Small intestine (tissue), 7 donors: Measurements from ENCODE around the gene ITGB1BP2. TPM values are rescaled to one million over a fixed set of nuclear protein-coding genes. Genes with fewer than 3 reads are reported as not detected.
"Not testable (repeated sequence)": the region's sequence is repeated elsewhere in the genome, so short reads cannot be mapped to it uniquely, and the experiment has no call there.

ENCODE experiments used
- DNase-seq, 2 donors: peaks; one replicate each; pipeline versions ENCODE4 v3.0.0 to v3.0.0-alpha.2; 2013
- FAIRE-seq: peaks from 2 replicates; lab custom pipeline; 2012; peaks lifted over from hg19 to GRCh38; lab: Jason Lieb, UNC
- H3K27ac ChIP-seq, 3 donors: one replicate each; pipeline ENCODE4 v1.5.1; 2013; ENCODE audit warnings: low read length in 2 of 3, mild to moderate bottlenecking in 2 of 3, control low read depth in 1 of 3, inconsistent platforms in 1 of 3, low read depth in 1 of 3, moderate library complexity in 1 of 3
- H3K27me3 ChIP-seq, 3 donors: one replicate each; pipeline ENCODE4 v1.6.1; 2013; ENCODE audit warnings: low read length in 3 of 3, inconsistent platforms in 1 of 3; ENCODE audit not compliant: control insufficient read depth in 3 of 3, insufficient read depth in 3 of 3
- H3K36me3 ChIP-seq, 3 donors: one replicate each; pipeline ENCODE4 v1.6.1; 2013; ENCODE audit warnings: low read length in 3 of 3, inconsistent platforms in 1 of 3, low read depth in 1 of 3, mild to moderate bottlenecking in 1 of 3, moderate library complexity in 1 of 3; ENCODE audit not compliant: control insufficient read depth in 3 of 3, insufficient read depth in 2 of 3
- H3K4me1 ChIP-seq, 3 donors: one replicate each; pipeline ENCODE4 v1.6.1; 2013; ENCODE audit warnings: low read length in 2 of 3, inconsistent platforms in 1 of 3, low read depth in 1 of 3, mild to moderate bottlenecking in 1 of 3, moderate library complexity in 1 of 3; ENCODE audit not compliant: control insufficient read depth in 3 of 3, insufficient read depth in 2 of 3
- H3K4me3 ChIP-seq, 3 donors: one replicate each; pipeline ENCODE4 v1.5.1; 2013; ENCODE audit warnings: low read length in 3 of 3, control low read depth in 1 of 3, inconsistent platforms in 1 of 3, low read depth in 1 of 3, mild to moderate bottlenecking in 1 of 3, moderate library complexity in 1 of 3
- H3K9me3 ChIP-seq, 2 donors: one replicate each; pipeline ENCODE4 v1.6.1; 2013; ENCODE audit warnings: low read depth in 1 of 2, low read length in 1 of 2; ENCODE audit not compliant: control insufficient read depth in 2 of 2, insufficient read depth in 1 of 2
- WGBS, 3 donors: extraction: QIAGEN DNeasy Blood & Tissue Kit; methylation state at CpG; one replicate each; pipeline ENCODE4 v1.1.7; 2013; 5-methylcytosine and 5-hydroxymethylcytosine counted together
- polyA plus RNA-seq, 4 donors: library from polyadenylated mRNA; stranded (reverse) in 3 of 4; unstranded in 1 of 4; fragments of 200-250 nt in 3 of 4; fragments of 120-200 nt in 1 of 4; gene quantifications; one replicate each; pipeline versions ENCODE4 v1.2.1 to v1.2.3, GENCODE V29; 2013
- donor health status: healthy with polysubstance abuse.
- donor health status: control.
- donor health status: control.
- donor health status: Bipolar disorder and iron deficiency.
- donor health status: healthy.

The ITGB1BP2 gene
- polyA plus RNA-seq, 4 donors = 1.1 to 1.7 (median 1.5) TPM

GRCh38 chrX:71269801-71270395, 31.7 kb upstream of the ITGB1BP2 start:
- 89 to 97% (median 89%) methylated on average over 15 to 19 of the region's 19 CpGs for WGBS, 3 donors
- DNase-seq (no peak), FAIRE-seq (no peak)

GRCh38 chrX:71272313-71272712, 29.2 kb upstream of the ITGB1BP2 start:
- not testable (repeated sequence) for H3K4me1 ChIP-seq

More at GRCh38 chrX:71269801-71270395, 31.7 kb upstream of the ITGB1BP2 start:
- no peaks in the 10 kb centered on the region for H3K36me3 ChIP-seq
- no peaks in the 10 kb centered on the region for H3K9me3 ChIP-seq
- H3K27ac ChIP-seq = no peak overlapping the region
- H3K4me3 ChIP-seq = no peak overlapping the region
- H3K4me1 ChIP-seq = no peaks in the 10 kb centered on the region
- H3K27me3 ChIP-seq = no peaks in the 10 kb centered on the region

DNA sequence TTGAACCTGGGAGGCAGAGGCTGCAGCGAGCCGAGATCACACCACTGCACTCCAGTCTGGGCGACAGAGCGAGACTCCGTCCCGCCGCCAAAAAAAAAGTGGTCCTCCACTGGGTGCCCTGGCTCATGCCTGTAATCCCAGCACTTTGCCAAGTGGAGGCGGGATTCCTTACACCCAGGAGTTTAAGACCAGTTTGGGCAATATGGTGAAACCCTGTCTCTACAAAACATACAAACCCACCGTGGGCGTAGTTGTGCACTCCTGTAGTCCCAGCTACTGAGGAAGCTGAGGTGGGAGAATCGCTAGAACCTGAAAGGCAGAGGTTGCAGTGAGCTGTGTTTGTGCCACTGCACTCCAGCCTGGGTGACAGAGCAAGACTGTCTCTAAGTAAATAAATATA, 20.2 kb upstream of the ITGB1BP2 start:
- not testable (repeated sequence) for H3K9me3 ChIP-seq, H3K27me3 ChIP-seq, DNase-seq, H3K36me3 ChIP-seq, H3K27ac ChIP-seq, FAIRE-seq, H3K4me1 ChIP-seq, H3K4me3 ChIP-seq
- 94 to 97% (median 96%) methylated on average over 11 of the region's 11 CpGs for WGBS, 3 donors

More at GRCh38 chrX:71272313-71272712, 29.2 kb upstream of the ITGB1BP2 start:
- H3K4me3 ChIP-seq, FAIRE-seq, H3K9me3 ChIP-seq, H3K36me3 ChIP-seq, H3K27me3 ChIP-seq, H3K27ac ChIP-seq: not testable (repeated sequence)
- peak in 1 of 2 donors; percentile 7 for DNase-seq
- 51 to 76% (median 71%) methylated on average over 2 of the region's 2 CpGs for WGBS, 3 donors

GRCh38 chrX:71282514-71283402, 18.8 kb upstream of the ITGB1BP2 start:
- H3K4me1 ChIP-seq = no peaks in the 10 kb centered on the region
- no peaks in the 10 kb centered on the region for H3K9me3 ChIP-seq
- H3K36me3 ChIP-seq = peaks cover 0 to 6% (median 0%) of the 10 kb centered on the region in 3 donors
- peak in 1 of 2 donors; percentile 7 for DNase-seq
- peak overlapping the region; percentile 15 to 48 (median 43) for H3K4me3 ChIP-seq
- H3K27ac ChIP-seq = peak overlapping the region in 2 of 3 donors; percentile 85 to 95
- no peak for FAIRE-seq
- 18 to 44% (median 19%) methylated on average over 16 of the region's 16 CpGs for WGBS, 3 donors
- H3K27me3 ChIP-seq = no peaks in the 10 kb centered on the region

DNA sequence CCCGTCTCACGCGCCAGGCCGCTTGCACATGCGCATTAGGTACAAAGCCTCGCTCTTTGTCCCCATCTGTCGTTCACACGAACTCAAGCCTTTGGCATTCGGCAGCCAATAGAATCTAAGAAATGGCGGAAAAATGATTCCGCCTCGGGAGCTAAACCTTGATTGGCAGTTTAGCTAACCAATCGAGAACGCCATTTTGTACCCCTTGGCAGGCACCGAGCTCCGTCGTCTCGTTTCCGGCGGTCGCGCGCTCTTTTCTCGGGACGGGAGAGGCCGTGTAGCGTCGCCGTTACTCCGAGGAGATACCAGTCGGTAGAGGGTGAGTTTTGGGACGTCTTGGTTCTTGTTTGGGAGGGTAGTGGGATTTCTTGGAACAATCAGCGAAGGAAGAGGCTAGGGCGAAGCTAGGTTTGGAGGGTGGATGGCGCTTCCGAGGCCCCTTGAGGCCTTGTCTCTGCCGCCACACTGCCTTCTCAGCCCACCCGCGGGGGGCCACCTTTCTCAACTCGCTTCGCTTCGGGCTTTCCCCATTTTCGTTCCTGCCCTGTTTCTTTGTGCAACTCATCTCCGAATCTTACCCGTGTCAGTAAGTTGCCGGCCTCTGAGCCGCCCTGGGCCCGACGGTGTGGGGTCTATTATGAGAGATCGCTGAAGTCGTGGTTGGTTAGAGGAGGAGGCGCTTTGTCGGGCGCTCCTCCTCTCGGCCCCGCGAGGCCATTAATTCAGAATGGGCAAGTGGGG, 18.0 kb upstream of the ITGB1BP2 start, which contains the start of gene NONO:
NONO (plus strand) TSS at position 233 of the 741 bp plus-strand sequence. CDS start 7,003 bp downstream, outside the sequence.
- peak; percentile 96 to 98 for DNase-seq

GRCh38 chrX:71285929-71286328, 15.6 kb upstream of the ITGB1BP2 start:
- Histone ChIP-seq H3K4me1 (no peaks in the 10 kb centered on the region), H3K27ac (no peak overlapping the region), H3K36me3 (peaks cover 0 to 15% (median 0%) of the 10 kb centered on the region in 3 donors), H3K4me3 (peak overlapping the region in 1 of 3 donors; percentile 3), H3K9me3 (no peaks in the 10 kb centered on the region), H3K27me3 (no peaks in the 10 kb centered on the region)
- DNase-seq = no peak
- no peak for FAIRE-seq

More for the DNA sequence above, 18.0 kb upstream of the ITGB1BP2 start, which contains the start of gene NONO:
- peak within 1 kb of the TSS; percentile 57 to 97 (median 95) for H3K27ac ChIP-seq
- WGBS, 3 donors = 0 to 32% (median 9%) methylated on average over 44 to 57 of the region's 57 CpGs
- peaks cover 0 to 6% (median 0%) of the 10 kb centered on the region in 3 donors for H3K36me3 ChIP-seq
- H3K4me1 ChIP-seq = no peaks in the 10 kb centered on the region
- no peak for FAIRE-seq
- peak within 1 kb of the TSS; percentile 45 to 94 (median 59) for H3K4me3 ChIP-seq
- H3K27me3 ChIP-seq = no peaks in the 10 kb centered on the region
- H3K9me3 ChIP-seq = no peaks in the 10 kb centered on the region

DNA sequence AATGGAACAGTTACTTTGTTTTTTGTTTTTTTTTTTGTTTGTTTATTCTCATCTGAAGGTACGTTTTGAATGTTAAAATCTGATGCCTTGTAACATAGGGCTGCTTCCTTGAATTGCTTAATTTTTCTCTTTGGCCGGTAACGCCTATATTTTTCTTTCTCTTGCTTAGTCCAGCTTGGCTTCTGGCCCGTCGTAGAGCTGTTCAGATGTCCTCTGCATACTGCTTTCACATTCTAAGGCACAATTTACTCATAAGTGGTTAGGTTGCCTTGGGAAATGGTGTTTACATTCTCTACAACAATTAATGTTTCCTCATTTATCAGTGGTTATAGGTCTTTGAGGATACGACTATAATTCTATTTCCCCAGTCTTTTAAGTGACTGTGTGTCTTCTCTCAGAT, 10.2 kb upstream of the ITGB1BP2 start:
- H3K9me3 ChIP-seq = no peaks in the 10 kb centered on the region
- H3K36me3 ChIP-seq = peaks cover 2 to 49% (median 3%) of the 10 kb centered on the region in 3 donors
- H3K27me3 ChIP-seq = no peaks in the 10 kb centered on the region
- FAIRE-seq (no peak), DNase-seq (no peak)
- no peaks in the 10 kb centered on the region for H3K4me1 ChIP-seq
- no peak overlapping the region for H3K27ac ChIP-seq
- WGBS, 3 donors = 55 to 74% (median 71%) methylated on average over 6 of the region's 6 CpGs
- H3K4me3 ChIP-seq = no peak overlapping the region
